HG03469 (cell line): ENCODE data around the gene WBP1L.
"Not testable (repeated sequence)": the region's sequence is repeated elsewhere in the genome, so short reads cannot be mapped to it uniquely, and the experiment has no call there.

Experiments used
- ATAC-seq: cut with Tn5 transposase; IDR thresholded peaks from one replicate; pipeline ENCODE4 v1.9.1; 2021; ENCODE audit warnings: mild to moderate bottlenecking, moderate library complexity, moderate number of reproducible peaks; ENCODE audit not compliant: unreplicated experiment

WBP1L gene

GRCh38 chr10:102743588-102744373, at the start of gene WBP1L:
TSS of gene WBP1L (plus strand) at chr10:102743948. CDS start at chr10:102744054, 106 bp downstream.
- ATAC-seq = peak; percentile 95

- ATAC-seq = not testable (repeated sequence)
These were observed 48.3 kb upstream of the WBP1L start for GRCh38 chr10:102695401-102695800.

GRCh38 chr10:102696736-102697135, 47.0 kb upstream of the WBP1L start:
- ATAC-seq = no peak

- ATAC-seq = no peak
These were observed 44.9 kb upstream of the WBP1L start for GRCh38 chr10:102698894-102699293.

- no peak for ATAC-seq
These were observed 42.5 kb upstream of the WBP1L start for GRCh38 chr10:102701272-102701671.

GRCh38 chr10:102701796-102702195, 42.0 kb upstream of the WBP1L start:
- ATAC-seq = no peak

GRCh38 chr10:102702742-102703141, 41.0 kb upstream of the WBP1L start:
- no peak for ATAC-seq

GRCh38 chr10:102704915-102705314, 38.8 kb upstream of the WBP1L start:
- ATAC-seq = no peak

GRCh38 chr10:102705531-102705930, 38.2 kb upstream of the WBP1L start:
- no peak for ATAC-seq

- ATAC-seq = no peak
These were observed 33.1 kb upstream of the WBP1L start for GRCh38 chr10:102710609-102711008.

GRCh38 chr10:102712089-102712488, 31.7 kb upstream of the WBP1L start:
- ATAC-seq = no peak

- ATAC-seq = no peak
These were observed 30.8 kb upstream of the WBP1L start for GRCh38 chr10:102712843-102713538.

GRCh38 chr10:102713539-102713813, 30.3 kb upstream of the WBP1L start:
- peak; percentile 24 for ATAC-seq

- peak; percentile 58 for ATAC-seq
These were observed 29.7 kb upstream of the WBP1L start, which contains the start of gene ARL3 for GRCh38 chr10:102713814-102714620. TSS of gene ARL3 (minus strand) at chr10:102714397. CDS start at chr10:102714275, 122 bp downstream.

GRCh38 chr10:102714621-102715455, 28.9 kb upstream of the WBP1L start, which contains the start of gene SFXN2:
TSS of gene SFXN2 (plus strand) at chr10:102714636. CDS start at chr10:102726637, 12,001 bp downstream.
- ATAC-seq = no peak

GRCh38 chr10:102715880-102716279, 27.9 kb upstream of the WBP1L start:
- ATAC-seq = no peak

- not testable (repeated sequence) for ATAC-seq
These were observed 26.7 kb upstream of the WBP1L start for GRCh38 chr10:102716900-102717565.

GRCh38 chr10:102718220-102718619, 25.5 kb upstream of the WBP1L start:
- ATAC-seq = no peak

- no peak for ATAC-seq
These were observed 23.4 kb upstream of the WBP1L start for GRCh38 chr10:102720337-102720736.

GRCh38 chr10:102720775-102721301, 22.9 kb upstream of the WBP1L start:
- no peak for ATAC-seq
